Measurements from ENCODE around the gene RPN2. TPM values are rescaled to one million over a fixed set of nuclear protein-coding genes. Genes with fewer than 3 reads are reported as not detected.

Gene RPN2
- total RNA-seq, 1 donor from 2014 or later: 142 TPM

- no peak for DNase-seq (ENCODE audit: low spot score in 2 of 2, unreplicated experiment in 2 of 2)
- H3K9me3 Mint-ChIP-seq: no peaks in the 10 kb centered on the region
- no peak overlapping the region for H3K4me3 Mint-ChIP-seq
- H3K27me3 Mint-ChIP-seq (ENCODE audit: low read depth): no peaks in the 10 kb centered on the region
- TF ChIP-seq CTCF (IDR thresholded peaks at IDR 0.05; ENCODE audit: unreplicated experiment): no peak
- H3K27ac Mint-ChIP-seq: no peak overlapping the region
- no peaks in the 10 kb centered on the region for H3K4me1 Mint-ChIP-seq
- peaks cover 6% of the 10 kb centered on the region for H3K36me3 Mint-ChIP-seq
Measured at GRCh38 chr20:37155987-37156386, 23.1 kb upstream of the RPN2 start.

GRCh38 chr20:37158248-37158647 is 20.9 kb upstream of the RPN2 start:
- H3K27ac Mint-ChIP-seq: no peak overlapping the region
- peaks cover under 1% of the 10 kb centered on the region for H3K36me3 Mint-ChIP-seq
- H3K4me1 Mint-ChIP-seq: peaks cover 8% of the 10 kb centered on the region
- no peaks in the 10 kb centered on the region for H3K9me3 Mint-ChIP-seq
- DNase-seq (ENCODE audit: low spot score in 2 of 2, unreplicated experiment in 2 of 2): no peak
- H3K27me3 Mint-ChIP-seq (ENCODE audit: low read depth): peaks cover 10% of the 10 kb centered on the region
- no peak overlapping the region for H3K4me3 Mint-ChIP-seq
- no peak for TF ChIP-seq CTCF (IDR thresholded peaks at IDR 0.05; ENCODE audit: unreplicated experiment)

- Mint-ChIP-seq H3K27ac (peak overlapping the region; percentile 81), H3K27me3 (ENCODE audit: low read depth) (peaks cover 13% of the 10 kb centered on the region), H3K9me3 (no peaks in the 10 kb centered on the region), H3K36me3 (no peaks in the 10 kb centered on the region), H3K4me1 (peaks cover 8% of the 10 kb centered on the region), H3K4me3 (no peak overlapping the region)
- TF ChIP-seq CTCF (IDR thresholded peaks at IDR 0.05; ENCODE audit: unreplicated experiment): no peak
- DNase-seq (ENCODE audit: low spot score in 2 of 2, unreplicated experiment in 2 of 2): no peak
Measured at GRCh38 chr20:37160683-37161082, 18.4 kb upstream of the RPN2 start.

GRCh38 chr20:37161830-37162549 is 17.1 kb upstream of the RPN2 start:
- TF ChIP-seq CTCF (IDR thresholded peaks at IDR 0.05; ENCODE audit: unreplicated experiment): no peak
- peaks cover 13% of the 10 kb centered on the region for H3K27me3 Mint-ChIP-seq (ENCODE audit: low read depth)
- H3K9me3 Mint-ChIP-seq: no peaks in the 10 kb centered on the region
- no peaks in the 10 kb centered on the region for H3K36me3 Mint-ChIP-seq
- H3K27ac Mint-ChIP-seq: no peak overlapping the region
- H3K4me1 Mint-ChIP-seq: peaks cover 8% of the 10 kb centered on the region
- DNase-seq (ENCODE audit: low spot score in 2 of 2, unreplicated experiment in 2 of 2): no peak
- no peak overlapping the region for H3K4me3 Mint-ChIP-seq

- no peaks in the 10 kb centered on the region for H3K36me3 Mint-ChIP-seq
- TF ChIP-seq CTCF (IDR thresholded peaks at IDR 0.05; ENCODE audit: unreplicated experiment): no peak
- H3K9me3 Mint-ChIP-seq: no peaks in the 10 kb centered on the region
Measured at GRCh38 chr20:37162646-37163045, 16.5 kb upstream of the RPN2 start.

More at GRCh38 chr20:37162646-37163045, 16.5 kb upstream of the RPN2 start:
- Mint-ChIP-seq H3K27ac (no peak overlapping the region), H3K4me1 (peaks cover 8% of the 10 kb centered on the region), H3K27me3 (ENCODE audit: low read depth) (peaks cover 13% of the 10 kb centered on the region), H3K4me3 (no peak overlapping the region)
- DNase-seq (ENCODE audit: low spot score in 2 of 2, unreplicated experiment in 2 of 2): no peak

All from mesothelial cell of epicardium (in vitro differentiated cells).